Nucleus accumbens (tissue), 56 donors: ENCODE measurements around the gene GRID1.
"Not testable (repeated sequence)": the region's sequence is repeated elsewhere in the genome, so short reads cannot be mapped to it uniquely, and the experiment has no call there.

Experiments
- DNase-seq, 56 donors: peaks; one replicate each; lab custom pipeline; 2025; lab: John Stamatoyannopoulos, UW

GRID1 gene

GRCh38 chr10:86245015-86245394 is 121.6 kb downstream of the GRID1 start:
- no peak for DNase-seq

GRCh38 chr10:86244297-86245014 is 122.1 kb downstream of the GRID1 start:
- DNase-seq: peak in 37 of 56 donors; percentile 10 to 82 (median 44)

GRCh38 chr10:86243651-86244155 is 122.9 kb downstream of the GRID1 start:
- DNase-seq: no peak

- DNase-seq: no peak
Measured at GRCh38 chr10:86242761-86243160, 123.8 kb downstream of the GRID1 start.

- DNase-seq: not testable (repeated sequence)
Measured at GRCh38 chr10:86238089-86238488, 128.5 kb downstream of the GRID1 start.

GRCh38 chr10:86234541-86235270 is 131.9 kb downstream of the GRID1 start:
- no peak for DNase-seq

- DNase-seq: no peak
Measured at GRCh38 chr10:86234107-86234506, 132.5 kb downstream of the GRID1 start.

- DNase-seq: no peak
Measured at GRCh38 chr10:86233131-86233530, 133.5 kb downstream of the GRID1 start.

GRCh38 chr10:86232644-86233043 is 134.0 kb downstream of the GRID1 start:
- no peak for DNase-seq

GRCh38 chr10:86231796-86232560 is 134.6 kb downstream of the GRID1 start:
- no peak for DNase-seq

- DNase-seq: no peak
Measured at GRCh38 chr10:86230557-86231180, 135.9 kb downstream of the GRID1 start.

- DNase-seq: no peak
Measured at GRCh38 chr10:86229811-86230556, 136.6 kb downstream of the GRID1 start.

GRCh38 chr10:86229376-86229775 is 137.2 kb downstream of the GRID1 start:
- DNase-seq: peak in 24 of 56 donors; percentile 12 to 73 (median 40)

- DNase-seq: no peak
Measured at GRCh38 chr10:86227501-86228258, 138.9 kb downstream of the GRID1 start.

GRCh38 chr10:86226781-86227201 is 139.8 kb downstream of the GRID1 start:
- no peak for DNase-seq

- DNase-seq: no peak
Measured at GRCh38 chr10:86226016-86226415, 140.6 kb downstream of the GRID1 start.

GRCh38 chr10:86225103-86225782 is 141.4 kb downstream of the GRID1 start:
- no peak for DNase-seq

GRCh38 chr10:86224354-86225102 is 142.1 kb downstream of the GRID1 start:
- no peak for DNase-seq
